DMS 273 treated with DMSO at 0.1 percent for 48 hours (cell line): ENCODE measurements around the gene BBX.

Experiments
- DNase-seq: peaks from one replicate; lab custom pipeline; 2025; lab: John Stamatoyannopoulos, UW

Gene BBX

GRCh38 chr3:107522510-107523288 is at the start of gene BBX:
Gene BBX (plus strand): TSS chr3:107522962. CDS start chr3:107710461, 187,499 bp downstream.
- peak; percentile 98 for DNase-seq

DNA sequence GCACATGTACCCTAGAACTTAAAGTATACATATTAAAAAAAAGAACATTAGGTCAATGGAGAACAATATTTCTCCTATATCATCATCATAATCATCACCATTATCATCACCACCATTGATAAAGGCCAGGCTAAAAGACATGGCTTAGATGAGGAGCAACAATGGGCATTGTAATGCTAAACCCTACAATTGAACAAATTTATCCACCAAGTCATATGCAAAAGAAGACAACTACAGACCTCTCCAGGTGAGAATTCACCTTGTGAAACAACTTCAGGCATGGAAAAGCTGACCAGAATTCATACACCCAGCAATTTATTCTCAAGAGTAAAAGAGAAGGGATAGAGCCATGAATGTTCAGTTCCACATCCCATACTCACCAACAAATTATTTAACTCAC is 46.3 kb upstream of the BBX start:
- no peak for DNase-seq

- DNase-seq = no peak
These were observed 35.3 kb upstream of the BBX start for GRCh38 chr3:107487490-107487889.

DNA sequence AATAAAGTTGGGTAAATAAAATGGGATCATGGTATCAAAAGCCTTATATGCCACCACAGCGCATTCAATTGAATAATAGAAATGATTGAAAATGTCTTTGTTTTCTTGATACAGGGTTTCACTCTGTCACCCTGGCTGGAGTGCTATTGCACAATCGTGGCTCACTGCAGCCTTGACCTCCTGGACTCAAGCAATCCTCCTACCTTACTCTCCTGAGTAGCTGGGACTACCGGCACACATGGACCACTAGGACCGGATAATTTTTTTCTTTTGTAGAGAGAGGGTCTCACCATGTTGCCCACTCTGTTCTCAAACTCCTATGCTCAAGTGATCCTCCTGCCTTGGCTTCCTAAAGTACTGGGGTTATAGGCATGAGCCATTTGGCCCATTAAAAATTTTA is 33.8 kb upstream of the BBX start:
- no peak for DNase-seq

GRCh38 chr3:107493134-107493533 is 29.6 kb upstream of the BBX start:
- DNase-seq = no peak

- DNase-seq = no peak
These were observed 25.9 kb upstream of the BBX start for GRCh38 chr3:107496855-107497254.

GRCh38 chr3:107498646-107499045 is 24.1 kb upstream of the BBX start:
- no peak for DNase-seq

DNA sequence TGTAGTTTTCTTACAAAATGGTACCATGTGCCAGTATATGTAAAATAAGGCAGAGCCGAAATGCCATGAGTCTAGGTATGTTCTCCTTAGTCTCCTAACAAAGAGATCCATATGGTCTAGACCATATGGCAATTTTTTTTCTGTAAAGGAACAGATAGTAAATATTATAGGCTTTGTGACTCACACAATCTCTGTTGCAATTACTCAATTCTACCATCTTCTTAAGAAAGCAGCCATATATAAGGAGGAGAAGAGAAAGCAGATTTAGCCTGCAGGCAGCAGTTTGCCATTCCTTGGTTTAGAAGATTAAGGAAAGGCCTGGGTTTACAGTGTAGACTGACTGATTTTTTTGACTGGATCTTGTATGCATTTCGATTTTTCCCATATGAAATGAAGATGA is 16.3 kb upstream of the BBX start:
- no peak for DNase-seq

DNA sequence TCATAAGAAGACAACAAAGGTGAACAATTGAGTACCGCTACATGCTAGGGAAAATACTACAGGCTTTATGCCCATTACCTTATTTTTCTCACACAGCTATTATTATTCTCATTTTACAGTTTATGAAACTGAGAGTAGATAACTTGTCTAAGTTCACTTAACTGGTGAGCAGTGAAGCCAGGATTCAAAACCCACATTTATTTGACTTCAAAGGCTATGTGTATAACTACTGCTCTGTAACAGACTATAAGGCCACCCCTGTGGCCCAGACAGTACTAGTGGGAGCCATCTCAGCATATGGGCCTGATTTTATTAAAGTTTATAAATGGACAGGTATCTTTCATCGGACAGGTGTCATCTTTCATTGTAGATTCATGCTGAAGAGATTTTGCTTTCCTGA is 14.4 kb upstream of the BBX start:
- no peak for DNase-seq

- no peak for DNase-seq
These were observed 10.7 kb upstream of the BBX start for GRCh38 chr3:107512108-107512507.

GRCh38 chr3:107514453-107514852 is 8.3 kb upstream of the BBX start:
- DNase-seq = no peak

GRCh38 chr3:107516475-107516874 is 6.3 kb upstream of the BBX start:
- DNase-seq = no peak

- no peak for DNase-seq
These were observed 2.2 kb upstream of the BBX start for GRCh38 chr3:107520535-107520934.

GRCh38 chr3:107521469-107522059 is 1.2 kb upstream of the BBX start:
- no peak for DNase-seq

DNA sequence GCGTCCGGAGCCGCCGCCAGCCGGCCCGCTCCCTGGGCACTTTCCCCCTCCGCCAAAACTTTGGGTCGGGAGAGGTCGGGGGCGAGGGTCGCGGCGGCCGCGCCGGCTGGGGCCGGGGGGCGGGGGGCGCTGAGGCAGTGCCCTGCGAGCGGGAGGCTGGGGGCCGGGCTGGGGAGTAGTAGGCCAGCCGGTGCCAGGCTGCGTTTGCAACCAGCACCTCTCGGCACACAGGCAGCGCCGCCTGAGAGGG is 452 bp downstream of the BBX start:
- no peak for DNase-seq

DNA sequence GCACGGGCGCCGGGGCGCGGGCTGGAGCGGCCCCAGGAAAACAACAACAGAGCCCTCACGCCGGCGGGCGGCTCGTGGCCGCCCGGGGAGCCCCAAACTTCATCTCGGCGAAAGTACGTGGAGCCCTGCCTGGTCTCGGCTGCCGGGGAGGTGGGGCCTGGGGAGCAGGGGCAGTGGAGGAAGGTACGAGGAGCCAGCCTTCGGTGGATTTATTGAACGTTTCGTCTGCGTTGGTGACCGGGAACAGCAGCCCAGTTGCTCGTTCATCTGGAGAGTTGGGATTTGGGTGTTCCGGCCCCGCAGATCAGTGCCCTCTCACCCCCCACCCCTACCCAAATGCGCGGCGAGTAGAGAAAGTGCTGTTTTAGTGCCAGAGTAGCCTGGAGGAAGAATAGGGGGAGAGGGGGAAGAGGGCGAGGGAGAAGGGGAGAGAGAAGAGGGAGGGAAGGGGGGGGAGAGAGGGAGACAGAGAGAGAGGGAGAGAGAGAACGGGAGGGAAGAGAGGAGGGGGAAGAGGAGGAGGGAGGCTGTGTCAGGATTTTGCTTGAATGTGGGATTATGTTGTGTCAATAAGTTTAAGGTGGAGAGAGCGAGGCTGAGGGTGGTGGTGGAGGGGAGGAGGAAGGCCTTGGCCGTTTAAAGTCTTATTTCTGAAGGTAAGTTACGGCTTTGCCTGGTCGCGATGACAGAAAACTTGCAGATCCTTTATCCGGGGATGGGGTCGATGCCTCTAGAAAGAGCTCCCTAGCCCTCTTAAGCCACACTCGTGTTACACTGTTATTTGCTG is 970 bp downstream of the BBX start:
- peak; percentile 35 for DNase-seq

DNA sequence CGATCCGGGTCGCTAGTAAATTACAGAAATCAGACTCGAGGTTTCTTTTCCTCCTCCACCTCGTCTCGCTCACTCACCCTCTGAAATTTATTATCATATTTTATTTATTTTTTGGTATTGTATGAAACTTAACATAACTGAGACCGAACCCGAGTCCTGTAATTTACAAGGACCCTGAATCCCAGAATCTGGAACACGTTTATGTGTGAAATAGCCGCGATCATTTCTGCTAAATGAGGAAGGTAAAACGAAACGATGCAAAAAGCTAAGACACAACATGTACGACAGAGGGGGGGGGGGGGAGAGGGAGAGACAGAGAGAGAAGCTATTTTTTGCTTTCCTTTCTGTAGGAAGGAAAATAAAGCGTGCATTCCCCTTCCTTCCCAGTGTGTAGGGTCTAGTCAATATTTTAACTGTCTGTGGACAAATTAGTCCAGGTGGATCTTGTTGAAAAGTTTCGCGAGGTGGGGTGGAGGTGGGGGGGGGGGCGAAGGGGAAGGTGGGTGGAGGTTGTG is 1.6 kb downstream of the BBX start:
- DNase-seq = no peak

- DNase-seq = no peak
These were observed 2.3 kb downstream of the BBX start for GRCh38 chr3:107524841-107525643.

GRCh38 chr3:107525644-107526305 is 3.0 kb downstream of the BBX start:
- DNase-seq = no peak

GRCh38 chr3:107531917-107532469 is 9.2 kb downstream of the BBX start:
- DNase-seq = no peak

- no peak for DNase-seq
These were observed 18.1 kb downstream of the BBX start for GRCh38 chr3:107540857-107541256.
